ENCODE measurements around the gene EXTL1. TPM values are rescaled to one million over a fixed set of nuclear protein-coding genes. Genes with fewer than 3 reads are reported as not detected.

EXTL1 gene
- total RNA-seq, 1 donor from 2014 or later = 1.8 TPM

- no peaks in the 10 kb centered on the region for H3K4me1 Mint-ChIP-seq (ENCODE audit: unreplicated experiment)
- TF ChIP-seq CTCF (IDR thresholded peaks at IDR 0.05; ENCODE audit: unreplicated experiment) = no peak
- no peak overlapping the region for H3K27ac Mint-ChIP-seq (ENCODE audit: unreplicated experiment)
- no peak overlapping the region for H3K4me3 Mint-ChIP-seq (ENCODE audit: unreplicated experiment)
- no peaks in the 10 kb centered on the region for H3K36me3 Mint-ChIP-seq (ENCODE audit: low read depth, unreplicated experiment)
- no peak for DNase-seq (ENCODE audit: low spot score)
- H3K9me3 Mint-ChIP-seq (ENCODE audit: unreplicated experiment) = no peaks in the 10 kb centered on the region
- H3K27me3 Mint-ChIP-seq (ENCODE audit: unreplicated experiment) = peaks cover 9% of the 10 kb centered on the region
Observed at GRCh38 chr1:26069941-26070295, 48.3 kb downstream of the EXTL1 start.

- Mint-ChIP-seq H3K27me3 (ENCODE audit: unreplicated experiment) (peaks cover 9% of the 10 kb centered on the region), H3K36me3 (ENCODE audit: low read depth, unreplicated experiment) (no peaks in the 10 kb centered on the region), H3K4me3 (ENCODE audit: unreplicated experiment) (no peak overlapping the region), H3K9me3 (ENCODE audit: unreplicated experiment) (no peaks in the 10 kb centered on the region), H3K4me1 (ENCODE audit: unreplicated experiment) (no peaks in the 10 kb centered on the region), H3K27ac (ENCODE audit: unreplicated experiment) (no peak overlapping the region)
- DNase-seq (ENCODE audit: low spot score) = no peak
- TF ChIP-seq CTCF (IDR thresholded peaks at IDR 0.05; ENCODE audit: unreplicated experiment) = no peak
Observed at GRCh38 chr1:26070296-26070962, 48.9 kb downstream of the EXTL1 start.

GRCh38 chr1:26070963-26071342, 49.4 kb downstream of the EXTL1 start:
- no peak overlapping the region for H3K27ac Mint-ChIP-seq (ENCODE audit: unreplicated experiment)
- no peak for TF ChIP-seq CTCF (IDR thresholded peaks at IDR 0.05; ENCODE audit: unreplicated experiment)
- DNase-seq (ENCODE audit: low spot score) = no peak
- H3K9me3 Mint-ChIP-seq (ENCODE audit: unreplicated experiment) = no peaks in the 10 kb centered on the region
- H3K4me3 Mint-ChIP-seq (ENCODE audit: unreplicated experiment) = no peak overlapping the region
- no peaks in the 10 kb centered on the region for H3K4me1 Mint-ChIP-seq (ENCODE audit: unreplicated experiment)
- peaks cover 9% of the 10 kb centered on the region for H3K27me3 Mint-ChIP-seq (ENCODE audit: unreplicated experiment)
- H3K36me3 Mint-ChIP-seq (ENCODE audit: low read depth, unreplicated experiment) = no peaks in the 10 kb centered on the region

GRCh38 chr1:26072305-26072704, 50.7 kb downstream of the EXTL1 start:
- no peak for DNase-seq (ENCODE audit: low spot score)
- TF ChIP-seq CTCF (IDR thresholded peaks at IDR 0.05; ENCODE audit: unreplicated experiment) = no peak
- no peaks in the 10 kb centered on the region for H3K9me3 Mint-ChIP-seq (ENCODE audit: unreplicated experiment)
- no peaks in the 10 kb centered on the region for H3K4me1 Mint-ChIP-seq (ENCODE audit: unreplicated experiment)
- H3K27ac Mint-ChIP-seq (ENCODE audit: unreplicated experiment) = no peak overlapping the region
- peaks cover 9% of the 10 kb centered on the region for H3K27me3 Mint-ChIP-seq (ENCODE audit: unreplicated experiment)
- no peaks in the 10 kb centered on the region for H3K36me3 Mint-ChIP-seq (ENCODE audit: low read depth, unreplicated experiment)
- no peak overlapping the region for H3K4me3 Mint-ChIP-seq (ENCODE audit: unreplicated experiment)

GRCh38 chr1:26075421-26076144, 54.0 kb downstream of the EXTL1 start:
- H3K36me3 Mint-ChIP-seq (ENCODE audit: low read depth, unreplicated experiment) = no peaks in the 10 kb centered on the region
- no peaks in the 10 kb centered on the region for H3K4me1 Mint-ChIP-seq (ENCODE audit: unreplicated experiment)
- no peaks in the 10 kb centered on the region for H3K9me3 Mint-ChIP-seq (ENCODE audit: unreplicated experiment)

More at GRCh38 chr1:26075421-26076144, 54.0 kb downstream of the EXTL1 start:
- peaks cover 6% of the 10 kb centered on the region for H3K27me3 Mint-ChIP-seq (ENCODE audit: unreplicated experiment)
- no peak overlapping the region for H3K4me3 Mint-ChIP-seq (ENCODE audit: unreplicated experiment)
- DNase-seq (ENCODE audit: low spot score) = no peak
- H3K27ac Mint-ChIP-seq (ENCODE audit: unreplicated experiment) = no peak overlapping the region
- no peak for TF ChIP-seq CTCF (IDR thresholded peaks at IDR 0.05; ENCODE audit: unreplicated experiment)

Data from endothelial cell (in vitro differentiated cells).